ENCODE data around the gene LINGO1.

The LINGO1 gene

DNA sequence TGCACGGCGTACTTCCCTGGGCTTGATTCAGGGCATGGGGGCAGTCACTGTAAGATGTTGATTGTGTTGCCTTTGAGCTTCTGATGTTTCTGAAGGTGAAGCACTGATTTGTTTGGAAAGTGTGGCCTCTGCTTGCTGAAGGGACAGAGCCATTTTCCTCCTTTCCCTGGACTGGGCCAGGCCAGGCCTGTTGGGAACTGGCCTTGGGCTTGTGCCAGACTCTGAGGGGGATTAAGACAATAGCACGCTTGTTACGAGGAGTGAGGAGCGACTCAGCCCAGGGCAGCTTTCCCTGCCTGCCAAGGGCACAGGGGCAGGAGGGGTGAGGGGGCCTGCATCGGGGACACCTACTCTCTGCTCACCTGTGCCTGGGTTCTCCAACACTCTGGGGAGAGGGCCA is 42.9 kb downstream of the LINGO1 start:
- DNase-seq, result no peak

DNA sequence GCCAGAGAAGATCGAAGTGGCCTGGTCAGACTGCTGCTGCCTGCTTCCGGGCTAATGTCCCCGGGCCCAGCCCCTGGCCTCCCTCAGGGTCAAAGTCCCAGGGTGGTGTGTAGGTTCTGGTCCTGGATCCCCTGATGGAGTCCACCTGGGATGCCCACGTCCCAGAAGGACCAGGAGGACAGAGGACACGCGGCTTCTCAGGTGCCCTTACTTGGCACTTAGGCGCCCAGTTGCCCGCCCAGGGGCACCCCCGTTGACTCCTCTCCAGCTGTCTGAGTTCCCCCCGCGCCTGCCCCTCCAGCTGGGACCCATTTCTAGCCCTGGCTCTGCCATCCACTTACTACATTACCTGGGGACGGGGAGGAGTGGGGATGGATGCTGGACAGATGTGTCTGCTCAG is 44.6 kb downstream of the LINGO1 start:
- DNase-seq, result no peak

DNA sequence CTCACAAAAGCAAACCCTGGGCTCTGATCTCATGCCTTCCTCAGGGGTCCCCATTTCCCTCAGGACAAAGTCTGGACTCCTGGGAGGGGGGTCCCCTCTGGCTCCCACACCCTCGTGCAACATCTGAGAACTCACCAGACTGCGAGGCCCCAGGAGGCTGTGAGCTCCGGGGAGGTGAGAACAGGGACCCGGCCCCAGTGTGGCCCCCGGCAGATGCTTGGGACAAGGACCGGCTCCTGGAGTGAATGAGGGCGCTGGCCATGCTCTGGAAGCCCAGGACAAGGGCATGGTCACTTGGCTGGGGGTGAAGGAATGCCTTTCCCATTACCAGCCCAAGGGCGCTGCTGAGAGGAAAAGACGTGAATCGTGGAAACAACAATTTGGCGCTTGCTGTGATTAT is 48.0 kb downstream of the LINGO1 start:
- no peak for DNase-seq

DNA sequence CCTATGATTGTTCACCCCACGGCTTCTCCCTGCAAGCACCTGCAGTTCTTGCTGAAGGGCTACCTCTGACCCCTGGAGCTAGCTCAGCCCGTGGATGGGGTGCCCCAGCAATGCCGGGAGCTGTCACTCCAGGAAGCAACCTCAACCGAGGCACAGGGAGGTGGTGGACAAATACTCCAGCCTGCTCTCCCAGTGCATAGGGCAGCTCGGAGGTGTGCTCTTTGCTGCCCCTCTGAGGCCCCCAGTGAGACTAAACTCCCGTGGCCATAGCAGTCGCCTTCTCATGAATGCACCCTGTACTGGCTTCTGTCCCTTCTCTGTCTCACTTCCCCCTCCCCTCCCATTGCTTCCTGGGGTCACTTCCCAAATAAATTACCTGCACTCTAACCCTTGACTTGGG is 48.5 kb downstream of the LINGO1 start:
- DNase-seq, result no peak

DNA sequence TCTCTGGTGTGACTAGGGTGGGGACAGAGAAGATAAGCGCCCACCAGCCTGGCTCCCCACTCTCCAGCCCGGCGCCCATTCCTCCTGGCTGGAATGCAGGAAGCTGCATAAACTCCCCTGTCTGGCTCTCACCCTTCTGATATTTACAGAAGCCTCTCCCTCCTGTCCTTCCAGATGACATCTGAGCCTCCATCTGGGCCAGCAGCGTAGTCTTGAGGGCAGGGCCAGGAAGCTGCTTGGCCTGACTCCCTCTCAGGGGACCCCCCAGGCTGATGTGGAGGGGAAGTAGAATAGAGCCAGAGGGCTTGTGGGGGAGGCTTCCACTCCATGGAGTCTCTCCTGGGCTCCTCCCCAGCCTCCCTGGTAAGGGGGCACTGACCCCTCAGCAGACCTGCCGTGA is 49.9 kb downstream of the LINGO1 start:
- DNase-seq, result no peak

DNA sequence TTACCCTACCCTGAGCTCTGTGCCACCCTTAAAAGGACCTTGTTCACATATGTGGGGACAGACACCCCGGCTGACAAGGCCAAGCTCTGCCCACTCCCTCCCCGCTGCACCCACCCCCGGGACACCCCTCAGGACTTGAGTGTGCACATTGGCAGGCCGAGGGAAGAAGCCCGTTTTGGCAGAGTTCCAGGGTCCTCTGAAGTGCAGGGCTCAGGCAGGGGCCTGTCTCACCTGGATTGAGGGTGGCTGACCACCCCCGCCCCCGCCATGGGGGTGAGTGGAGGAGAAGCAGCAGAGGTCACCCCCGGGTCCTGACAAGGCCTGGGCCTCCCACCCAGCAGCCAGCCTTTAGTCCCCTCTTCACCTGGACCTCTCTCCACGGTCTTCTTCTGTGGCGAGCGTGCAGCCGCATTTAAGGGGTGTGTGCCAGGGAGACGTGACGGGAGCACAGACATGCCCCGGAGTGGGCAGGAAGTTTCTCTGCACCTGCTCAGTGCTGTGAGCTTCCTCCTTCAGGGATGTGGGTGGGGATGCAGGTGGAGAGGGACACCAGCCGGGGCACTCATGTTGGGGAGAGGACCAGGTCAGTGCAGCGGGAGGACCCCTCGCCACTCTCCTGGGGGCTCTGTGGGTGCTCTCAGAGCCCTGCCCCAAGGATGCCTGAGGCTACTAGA is 50.7 kb downstream of the LINGO1 start:
- no peak for DNase-seq

DNA sequence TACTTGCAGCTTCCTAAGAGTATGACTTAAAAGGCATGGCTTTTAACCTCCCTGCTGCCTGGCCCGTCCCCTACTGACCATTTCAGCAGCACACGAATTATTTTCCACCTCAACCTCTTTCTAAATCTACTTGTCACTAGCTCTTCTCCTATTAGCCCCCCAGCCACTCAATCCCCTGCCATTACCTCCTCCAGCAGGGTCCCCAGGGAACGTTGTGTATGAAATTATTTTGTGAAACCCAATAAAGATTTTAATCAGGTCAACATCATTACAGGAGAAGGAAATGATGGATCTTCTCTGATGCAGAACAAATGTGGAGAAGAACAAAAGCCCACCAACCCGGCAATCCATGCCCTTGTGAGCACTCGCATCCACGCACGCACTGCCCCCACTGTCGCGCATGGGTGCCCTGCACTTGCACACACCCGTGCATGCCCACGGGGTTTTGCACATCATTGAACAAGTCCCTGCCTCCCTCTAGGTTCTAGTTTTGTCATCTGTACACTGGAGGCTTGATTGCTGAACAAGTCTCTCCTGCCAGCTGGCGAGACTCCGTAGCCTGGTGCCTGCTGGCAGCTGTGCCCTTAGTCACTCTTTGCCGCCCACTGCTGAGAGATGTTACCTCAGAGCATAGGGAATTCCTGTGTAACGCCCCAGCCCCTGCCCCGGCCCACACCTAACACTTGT is 51.6 kb downstream of the LINGO1 start:
- DNase-seq, result no peak

DNA sequence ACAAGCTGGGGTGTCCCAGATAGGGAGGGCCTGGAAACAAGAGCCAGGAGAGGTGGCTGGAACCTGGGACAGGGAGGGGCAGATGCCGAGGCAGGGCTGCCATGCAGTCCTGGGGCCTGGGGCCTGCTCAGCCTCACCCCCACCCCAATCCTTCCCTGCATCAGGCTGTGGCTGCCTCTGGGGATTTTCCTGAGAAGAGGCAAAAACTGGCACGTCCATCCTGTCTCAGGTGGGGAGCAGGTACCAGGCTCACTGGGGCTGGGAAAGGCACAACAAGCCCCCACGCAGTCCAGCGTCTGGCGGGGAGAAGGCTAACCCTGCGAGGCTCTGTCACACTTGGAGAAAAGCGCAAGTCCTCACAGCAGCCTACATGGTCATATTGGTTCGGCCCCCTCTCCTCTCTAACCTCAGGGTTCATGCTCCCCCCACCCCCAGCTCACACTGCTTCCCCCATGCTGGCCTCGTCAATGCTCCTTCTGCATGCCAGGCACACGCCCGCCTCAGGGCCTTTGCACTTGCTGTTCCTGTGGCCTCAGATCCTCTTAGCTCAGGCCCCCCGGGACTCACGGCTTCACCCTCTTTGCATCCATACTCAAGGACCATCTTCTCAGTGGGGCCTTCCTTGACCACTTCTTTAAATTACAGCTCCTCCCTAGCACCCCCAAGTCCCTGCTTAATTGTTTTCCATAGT is 53.1 kb downstream of the LINGO1 start:
- DNase-seq, result no peak

DNA sequence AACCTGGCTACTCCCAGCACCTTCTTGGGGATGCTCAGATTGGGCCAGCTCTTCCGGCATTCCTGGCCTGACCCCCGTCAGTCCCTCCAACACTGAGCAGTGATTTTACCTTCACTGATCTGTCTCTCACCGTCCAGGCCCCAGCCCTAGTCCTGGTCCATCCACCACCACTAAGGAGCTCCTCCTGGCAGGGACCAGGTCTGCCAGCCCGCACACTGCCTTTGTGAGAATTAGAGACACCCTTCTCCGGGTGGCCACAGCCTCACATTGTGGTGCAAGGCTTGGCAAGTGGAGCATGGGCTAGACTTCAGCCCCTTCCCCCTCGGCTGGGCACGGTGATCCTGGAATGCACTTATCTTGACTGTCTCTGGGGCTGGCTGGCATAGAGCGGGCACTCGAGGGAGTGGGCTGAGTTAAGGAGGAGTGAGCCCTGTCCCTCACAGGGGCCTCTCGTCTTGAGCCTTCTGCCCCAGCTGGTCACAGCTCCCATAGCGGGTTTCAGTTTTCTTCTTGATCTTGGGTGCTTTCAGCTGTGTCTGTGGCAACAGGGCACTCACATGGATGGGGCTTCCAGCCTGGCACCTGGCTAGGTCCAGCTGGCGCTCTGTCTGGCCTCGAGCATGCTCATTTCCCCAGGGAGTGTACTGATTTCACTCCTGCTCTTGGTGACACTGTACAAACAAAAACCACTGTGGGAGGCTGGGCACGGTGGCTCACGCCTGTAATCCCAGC is 53.9 kb downstream of the LINGO1 start:
- no peak for DNase-seq

DNA sequence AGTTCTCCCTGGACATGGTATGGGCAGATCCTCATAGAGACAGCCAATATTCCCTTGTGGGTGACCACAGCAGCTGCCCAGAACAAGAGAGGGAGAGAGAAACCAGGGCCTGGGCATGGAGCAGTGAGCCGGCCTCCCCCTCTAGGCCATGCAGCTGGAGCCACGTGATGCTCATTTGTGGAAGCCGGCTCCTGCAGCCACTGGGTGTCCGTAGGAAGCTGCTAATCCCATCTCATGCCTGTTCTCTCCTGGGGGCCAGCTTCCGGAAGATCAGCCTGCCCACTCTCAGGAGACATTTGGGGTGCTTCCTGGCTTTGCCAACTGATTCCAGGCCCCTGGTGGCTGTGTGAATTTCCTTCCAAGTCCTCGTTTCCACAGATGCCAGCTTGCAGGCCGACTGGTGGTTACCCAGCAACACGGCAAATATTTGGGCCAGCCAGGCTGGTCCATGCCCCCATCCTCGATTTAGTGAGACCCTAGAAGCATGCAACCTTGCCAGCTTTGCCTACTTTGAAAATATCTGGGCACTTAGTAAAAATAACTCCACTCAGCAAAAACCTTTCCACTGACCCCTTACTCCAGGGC is 55.3 kb downstream of the LINGO1 start:
- DNase-seq, result no peak

DNA sequence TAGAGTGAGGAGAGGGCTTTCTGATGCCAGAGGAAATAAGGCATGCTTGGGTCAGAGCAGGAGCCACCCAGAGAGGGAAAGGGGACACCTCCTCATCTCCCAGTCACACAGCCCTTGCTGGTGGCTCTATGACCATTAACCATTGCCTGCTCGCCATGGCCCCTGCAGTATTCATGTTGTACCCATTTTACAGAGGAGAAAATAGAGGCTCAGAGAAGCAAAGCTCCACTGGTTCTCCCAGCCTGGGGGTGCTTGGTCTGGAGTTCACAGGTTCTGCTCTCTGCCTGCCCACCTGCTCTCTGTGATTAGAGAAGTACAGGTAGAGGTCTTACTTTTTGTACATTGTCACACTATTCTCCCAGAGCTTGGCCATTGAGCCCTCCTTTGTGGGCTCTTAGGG is 56.2 kb downstream of the LINGO1 start:
- DNase-seq, result no peak

DNA sequence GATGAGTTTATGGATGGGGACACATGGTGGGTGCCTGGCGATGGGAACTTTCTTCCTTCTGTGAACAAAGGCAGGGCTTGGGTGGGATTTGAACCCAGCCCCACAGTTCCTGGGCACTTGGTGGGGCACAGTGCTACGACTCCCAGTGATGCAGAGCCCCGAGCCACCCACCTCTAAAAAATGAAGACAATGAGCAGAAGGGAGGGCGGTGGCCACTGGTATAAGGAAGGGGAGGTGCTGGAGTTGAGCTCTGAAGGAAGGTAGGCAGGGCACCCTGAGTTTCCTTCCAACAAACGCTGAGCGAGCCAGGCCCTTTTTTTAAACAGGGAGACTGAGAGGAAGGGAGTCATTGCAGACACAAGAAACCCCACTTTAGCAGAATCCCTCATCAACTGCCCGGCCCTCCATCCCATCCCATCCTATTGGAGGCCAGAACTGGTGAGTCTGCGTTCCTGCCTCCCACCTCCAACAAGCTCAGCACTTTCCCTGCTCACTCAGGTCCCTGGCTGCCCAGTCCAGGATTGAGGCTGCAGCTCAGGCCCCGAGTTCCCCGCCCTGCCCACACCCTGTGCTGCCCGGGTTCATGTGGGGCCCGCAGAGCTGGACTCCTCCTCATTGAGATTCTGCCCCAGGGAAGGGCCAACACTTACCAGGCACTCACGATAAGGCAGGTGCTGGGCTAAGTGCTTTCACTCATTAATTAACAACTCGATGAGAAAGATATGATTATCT is 57.3 kb downstream of the LINGO1 start:
- no peak for DNase-seq

DNA sequence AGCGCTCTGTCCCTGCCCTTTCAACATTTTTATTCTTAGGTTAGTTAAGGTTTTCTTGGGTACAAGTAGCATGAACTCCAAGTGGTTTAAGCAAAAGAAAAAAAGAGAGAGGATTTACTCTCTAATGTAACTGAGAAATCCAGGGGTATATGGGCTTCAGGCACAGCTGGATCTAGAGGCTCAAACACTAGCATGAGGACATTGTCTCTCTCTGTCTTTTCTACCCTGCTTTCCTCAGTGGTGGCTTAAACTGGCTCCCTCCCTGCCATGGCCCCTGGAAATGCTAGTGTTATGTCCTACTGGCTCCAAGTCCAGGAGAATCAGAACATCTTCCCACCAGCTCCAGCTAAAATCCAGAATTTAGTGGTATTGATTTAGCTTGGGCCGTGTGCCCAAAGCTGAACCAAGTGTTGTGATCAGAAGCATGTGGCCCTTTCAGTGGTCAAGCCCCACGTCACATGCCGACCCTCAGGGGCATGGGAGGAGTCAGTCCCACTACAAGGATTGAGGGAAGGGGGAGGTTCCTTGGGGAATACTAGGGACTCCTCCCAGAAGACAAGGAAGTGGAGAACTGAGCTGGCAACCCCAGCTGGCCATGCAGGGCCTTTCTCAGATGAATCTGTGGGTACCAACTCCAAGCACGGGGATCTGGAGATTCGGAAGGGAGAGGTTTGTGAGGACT is 58.0 kb downstream of the LINGO1 start:
- DNase-seq, result no peak

DNA sequence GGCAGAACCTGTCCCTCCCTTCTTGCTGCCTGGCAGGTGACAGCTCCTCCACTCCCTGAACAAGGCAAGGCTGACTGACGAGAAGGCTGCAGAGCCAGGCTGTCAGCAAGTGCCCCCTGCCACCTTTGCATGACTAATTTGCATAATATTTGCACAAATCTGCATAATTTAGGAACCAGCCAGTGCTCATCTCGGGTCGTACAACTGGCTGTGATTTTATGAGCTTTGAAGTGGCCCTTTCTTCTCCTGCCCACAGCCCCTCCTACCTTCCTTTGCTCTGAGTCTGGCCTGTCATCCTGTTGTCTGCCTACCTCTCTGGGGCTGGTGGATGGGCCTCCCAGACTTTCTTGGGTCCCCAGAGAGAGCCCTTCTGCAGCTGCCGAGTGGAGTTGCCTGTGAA is 58.9 kb downstream of the LINGO1 start:
- DNase-seq, result no peak

DNA sequence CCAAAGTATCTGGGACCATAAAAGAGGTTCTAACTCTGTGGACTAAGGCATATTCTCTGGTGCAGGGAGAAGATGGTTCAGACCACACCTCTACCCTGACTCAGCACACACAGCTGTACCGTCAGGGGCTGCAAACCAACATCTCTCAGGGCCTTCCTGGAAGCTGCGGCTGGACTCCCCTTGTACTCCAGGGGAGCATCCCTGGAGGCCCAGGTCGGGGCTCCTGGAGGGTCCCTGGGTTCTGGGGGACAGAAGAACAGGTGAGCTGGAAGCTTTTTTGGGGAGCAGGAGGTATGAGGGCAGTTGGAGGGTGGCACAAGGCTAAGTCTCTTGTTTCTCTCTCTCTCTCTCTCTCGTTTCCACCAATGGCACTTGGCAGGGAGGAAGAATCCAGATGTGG is 60.5 kb downstream of the LINGO1 start:
- DNase-seq, result no peak

DNA sequence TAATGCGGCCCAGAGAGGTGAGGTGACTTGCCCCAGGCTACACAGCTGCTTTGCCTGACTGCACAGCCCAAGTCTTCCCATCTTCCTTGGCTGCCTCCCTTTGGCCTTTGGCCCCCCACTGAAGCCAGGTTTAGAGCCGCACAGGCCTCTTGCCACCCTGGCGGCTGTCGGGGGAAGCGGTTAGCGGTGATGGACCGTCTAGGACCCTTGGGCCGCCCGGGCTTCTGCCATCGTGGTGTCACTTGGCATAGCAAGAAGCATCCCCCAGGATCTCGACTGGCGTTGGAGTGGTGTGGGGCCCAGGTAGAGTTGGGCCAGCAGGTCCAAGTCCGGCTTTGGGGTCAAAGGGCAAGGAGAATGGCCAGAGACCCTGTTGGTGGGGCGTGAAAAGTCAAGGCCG is 61.0 kb downstream of the LINGO1 start:
- no peak for DNase-seq

DNA sequence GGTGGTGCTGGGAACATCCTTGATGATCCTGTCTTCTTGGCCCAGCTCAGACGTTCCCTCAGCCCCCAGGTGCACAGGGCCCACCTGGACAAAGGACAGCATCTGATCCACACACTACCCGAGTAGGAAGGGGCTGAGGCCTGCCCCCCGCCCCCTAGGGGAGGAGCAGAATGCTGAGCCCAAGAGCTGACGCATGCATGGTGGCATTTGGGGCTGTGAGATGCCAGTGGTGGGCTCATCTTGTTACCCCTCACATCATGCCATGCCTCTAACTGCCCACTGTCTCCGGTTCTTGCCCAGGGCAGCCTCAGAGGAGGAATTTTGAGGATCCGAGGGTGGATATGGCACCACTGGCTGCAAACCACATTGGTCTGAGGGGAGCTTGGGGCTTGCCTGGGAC is 61.5 kb downstream of the LINGO1 start:
- DNase-seq, result no peak

DNA sequence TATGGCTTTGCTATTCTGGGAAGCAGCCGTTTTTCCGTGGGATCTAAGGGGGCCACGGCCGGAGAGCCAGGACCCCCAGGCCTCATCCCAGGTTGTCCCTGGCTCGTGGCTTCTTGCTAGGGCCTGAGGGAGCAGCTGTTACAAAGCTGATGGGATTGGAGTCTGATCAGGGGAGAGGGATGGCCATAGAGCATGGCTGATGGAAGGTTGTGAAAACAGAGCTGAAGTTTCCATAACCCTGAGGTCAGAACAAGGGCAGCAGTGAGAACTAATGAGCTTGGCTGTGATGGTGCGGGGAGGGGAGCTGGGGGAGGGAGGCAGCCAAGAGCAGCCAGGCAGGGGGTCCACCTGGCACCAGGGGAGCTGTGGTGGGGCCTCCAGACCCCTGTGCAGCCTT is 63.0 kb downstream of the LINGO1 start:
- DNase-seq, result no peak

DNA sequence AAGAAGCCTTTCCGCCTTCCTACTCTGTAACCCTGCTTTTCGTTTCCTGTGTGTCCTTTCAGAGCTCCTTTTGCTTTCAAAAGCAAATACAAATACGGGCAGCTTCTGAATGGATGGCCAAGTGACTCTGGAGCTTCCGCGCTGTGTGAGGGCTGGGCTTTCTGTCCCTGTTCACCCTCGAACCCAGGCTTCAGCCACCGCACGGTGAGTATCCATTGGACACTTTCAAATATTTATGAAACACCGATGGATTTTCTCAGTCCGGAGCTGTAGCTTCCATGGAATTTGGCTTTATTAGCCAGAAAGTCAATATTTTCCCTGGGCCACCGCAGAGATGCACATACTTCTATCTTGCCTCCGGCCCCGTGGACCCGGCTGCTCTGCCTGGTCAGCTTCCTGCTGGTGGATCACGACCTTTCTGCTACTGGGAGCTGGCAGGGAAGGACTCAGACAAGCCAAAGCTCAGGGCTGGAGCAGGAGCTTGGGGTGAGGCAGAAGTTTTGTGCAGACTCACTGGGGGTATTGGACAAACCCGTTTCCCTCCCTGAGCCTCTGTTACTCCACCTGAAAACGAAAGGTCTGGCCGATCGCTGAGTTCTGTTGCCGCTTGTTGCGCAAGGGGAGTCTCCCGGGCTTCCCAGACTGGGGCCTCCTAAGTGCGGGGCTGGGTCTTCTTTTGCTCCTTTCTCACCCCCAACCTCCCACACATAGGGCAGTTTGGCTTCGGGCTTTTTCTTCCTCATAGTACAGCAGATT is 63.6 kb downstream of the LINGO1 start:
- no peak for DNase-seq

DNA sequence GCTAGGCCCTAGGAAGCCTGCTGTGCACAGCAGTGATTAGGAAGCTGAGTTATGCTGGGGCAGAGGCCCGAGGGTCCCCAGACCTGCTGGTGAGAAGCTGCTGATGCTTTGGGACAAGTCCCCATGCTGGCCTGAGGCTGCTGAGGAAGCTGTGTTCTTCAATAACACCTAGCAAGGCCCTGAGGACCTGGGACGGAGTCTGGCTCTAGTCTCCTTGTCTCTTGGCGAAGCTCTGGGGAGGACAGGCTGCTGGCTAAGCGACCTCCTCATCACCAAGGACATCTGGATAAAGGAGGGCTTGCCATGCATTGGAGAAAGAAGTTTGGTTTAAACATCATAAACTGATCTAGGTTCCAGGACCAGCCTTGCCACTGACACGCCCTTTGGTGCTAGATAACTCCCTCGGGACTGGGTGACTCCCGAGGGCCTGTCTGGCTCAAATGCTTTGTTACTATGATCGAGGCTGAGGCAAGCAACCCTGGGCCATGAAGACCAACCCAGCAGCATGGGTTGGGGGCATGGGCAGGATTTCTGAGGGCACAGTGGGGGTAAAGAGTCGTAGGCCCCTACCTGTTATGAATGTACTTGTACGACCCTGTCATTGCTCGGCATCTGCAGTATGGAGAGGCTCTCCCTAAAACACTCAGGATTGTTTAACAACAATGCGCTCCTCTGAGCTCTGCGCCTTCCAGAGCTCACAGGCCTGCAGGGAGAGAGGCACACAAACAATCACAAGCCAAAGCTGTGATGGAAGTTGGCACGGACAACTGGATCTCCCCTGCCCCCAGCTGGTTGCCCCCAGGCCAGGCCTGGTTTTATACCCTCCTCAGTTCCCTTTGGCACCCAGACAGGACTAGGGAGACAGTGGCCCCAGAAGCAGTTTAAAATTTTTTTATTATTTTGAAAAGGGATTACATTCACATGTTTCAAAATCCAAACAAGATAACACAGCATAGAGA is 64.4 kb downstream of the LINGO1 start:
- no peak for DNase-seq
